KOPT-K1 (cell line): ENCODE results near the gene TMPRSS5.
"Not testable (repeated sequence)": the region's sequence is repeated elsewhere in the genome, so short reads cannot be mapped to it uniquely, and the experiment has no call there.

Experiments used
- H3K27ac ChIP-seq: fragments of 200-600 bp; sonication (generic); 2 replicates; pipeline ENCODE4 v1.5.1; 2016; ENCODE audit warnings: antibody characterized with exemption, mild to moderate bottlenecking, low read depth, low read length; ENCODE audit not compliant: poor library complexity, severe bottlenecking
- H3K36me3 ChIP-seq: fragments of 200-600 bp; sonication (generic); 2 replicates; pipeline ENCODE4 v1.5.1; 2017; ENCODE audit warnings: antibody characterized with exemption, mild to moderate bottlenecking, low read length, moderate library complexity; ENCODE audit not compliant: insufficient read depth
- H3K9me3 ChIP-seq: fragments of 200-600 bp; sonication (generic); 2 replicates; pipeline ENCODE4 v1.5.1; 2017; ENCODE audit warnings: antibody characterized with exemption, low read length, mild to moderate bottlenecking; ENCODE audit not compliant: insufficient read depth, poor library complexity, severe bottlenecking

TMPRSS5 gene

DNA sequence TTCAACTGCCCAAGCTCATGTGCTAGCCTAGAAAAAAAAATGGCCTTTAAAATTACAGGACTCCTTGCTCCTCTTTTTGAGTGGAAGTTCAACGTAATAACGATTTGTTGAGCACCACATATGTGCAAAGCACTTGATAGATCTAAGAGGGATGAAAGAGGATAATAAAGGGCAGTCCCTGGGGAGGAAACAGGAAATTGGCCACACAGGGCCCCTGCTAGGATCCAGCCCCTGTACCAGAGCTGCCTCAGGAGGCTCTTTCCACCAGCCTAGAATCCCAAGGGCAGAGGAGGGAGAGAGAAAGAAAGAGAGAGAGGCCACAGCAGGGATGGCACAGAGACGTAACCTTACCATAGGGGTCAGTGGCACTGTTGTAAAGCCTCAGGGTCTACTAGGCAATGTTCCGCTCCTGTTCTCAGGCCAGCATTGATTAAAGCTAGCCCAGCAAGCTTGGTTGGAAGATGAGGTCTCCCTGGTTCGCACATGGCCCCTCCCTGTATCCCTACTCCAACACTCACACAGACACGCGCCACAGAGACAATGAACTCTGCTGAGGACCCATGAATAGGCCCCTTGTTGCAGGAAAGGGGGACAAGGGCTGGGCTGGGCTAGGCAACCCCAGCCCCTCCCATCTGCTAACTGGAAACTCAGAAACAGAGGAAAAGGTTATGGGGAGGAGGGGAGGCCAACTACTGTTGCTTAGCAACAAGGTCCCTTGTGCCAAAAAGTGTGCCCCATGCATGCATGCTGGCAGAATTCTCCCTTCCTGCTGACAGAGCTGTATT lies at the start of gene TMPRSS5:
Gene TMPRSS5 (minus strand): TSS at position 438 of the 785 bp plus-strand sequence. CDS start 84 bp downstream, at position 354.
- Histone ChIP-seq H3K27ac (no peak within 1 kb of the TSS), H3K36me3 (no peaks in the 10 kb centered on the region), H3K9me3 (peaks cover 8% of the 10 kb centered on the region)

DNA sequence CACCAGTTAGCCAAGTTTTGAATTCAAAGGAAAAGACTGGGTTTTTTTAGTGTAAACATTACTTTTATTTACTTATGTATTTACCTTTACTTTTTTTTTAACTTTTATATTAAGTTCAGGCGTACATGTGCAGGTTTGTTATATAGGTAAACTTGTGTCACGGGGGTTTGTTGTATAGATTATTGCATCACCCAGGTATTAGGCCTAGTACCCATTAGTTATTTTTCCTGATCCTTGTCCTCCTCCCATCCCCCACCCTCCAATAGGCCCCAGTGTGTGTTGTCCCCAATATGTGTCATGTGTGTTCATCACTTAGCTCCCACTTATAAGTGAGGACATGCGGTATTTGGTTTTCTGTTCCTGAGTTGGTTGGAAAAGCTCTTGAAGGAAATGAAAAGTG lies 46.8 kb upstream of the TMPRSS5 start:
- no peaks in the 10 kb centered on the region for H3K9me3 ChIP-seq
- peaks cover 85% of the 10 kb centered on the region for H3K36me3 ChIP-seq
- H3K27ac ChIP-seq: no peak overlapping the region

DNA sequence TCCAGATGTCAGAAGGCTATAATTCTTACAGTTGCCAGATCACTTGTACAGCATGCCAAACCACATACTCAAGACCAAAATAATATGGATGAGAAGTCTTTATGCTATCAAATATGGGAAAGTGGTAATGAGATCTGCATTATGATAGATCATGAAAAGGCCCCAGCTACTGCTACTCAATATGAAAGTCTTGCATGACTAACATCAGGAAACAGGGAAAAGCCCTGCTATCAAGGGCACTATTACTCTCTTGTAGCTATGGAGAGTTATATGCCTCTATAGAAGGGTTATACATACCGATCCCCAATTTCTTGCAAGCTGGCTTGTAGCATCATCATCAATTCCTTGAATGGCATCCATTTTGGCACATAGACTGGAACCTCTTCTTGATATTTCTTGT lies 30.2 kb upstream of the TMPRSS5 start:
- Histone ChIP-seq H3K36me3 (peaks cover 100% of the 10 kb centered on the region), H3K9me3 (no peaks in the 10 kb centered on the region), H3K27ac (no peak overlapping the region)

DNA sequence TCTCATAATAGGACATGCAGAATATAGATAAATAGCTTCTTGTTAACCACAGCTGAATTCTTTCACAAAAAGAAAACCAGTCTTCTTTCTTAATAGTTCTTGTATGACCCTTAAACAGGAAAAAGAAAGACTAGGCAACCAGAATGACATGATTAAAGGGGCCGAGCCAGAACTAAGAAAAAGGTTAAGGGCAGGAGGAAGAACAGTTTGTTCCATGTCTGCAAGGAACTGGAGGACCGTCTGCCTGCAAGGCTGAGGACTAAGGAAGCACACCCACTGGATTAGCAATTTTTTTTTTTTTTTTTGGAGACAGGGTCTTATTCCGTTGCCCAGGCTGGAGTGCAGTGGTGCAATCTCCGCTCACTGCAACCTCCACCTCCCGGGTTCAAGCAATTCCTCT lies 26.0 kb upstream of the TMPRSS5 start:
- Histone ChIP-seq H3K36me3 (peaks cover 62% of the 10 kb centered on the region), H3K9me3 (no peaks in the 10 kb centered on the region), H3K27ac (no peak overlapping the region)

DNA sequence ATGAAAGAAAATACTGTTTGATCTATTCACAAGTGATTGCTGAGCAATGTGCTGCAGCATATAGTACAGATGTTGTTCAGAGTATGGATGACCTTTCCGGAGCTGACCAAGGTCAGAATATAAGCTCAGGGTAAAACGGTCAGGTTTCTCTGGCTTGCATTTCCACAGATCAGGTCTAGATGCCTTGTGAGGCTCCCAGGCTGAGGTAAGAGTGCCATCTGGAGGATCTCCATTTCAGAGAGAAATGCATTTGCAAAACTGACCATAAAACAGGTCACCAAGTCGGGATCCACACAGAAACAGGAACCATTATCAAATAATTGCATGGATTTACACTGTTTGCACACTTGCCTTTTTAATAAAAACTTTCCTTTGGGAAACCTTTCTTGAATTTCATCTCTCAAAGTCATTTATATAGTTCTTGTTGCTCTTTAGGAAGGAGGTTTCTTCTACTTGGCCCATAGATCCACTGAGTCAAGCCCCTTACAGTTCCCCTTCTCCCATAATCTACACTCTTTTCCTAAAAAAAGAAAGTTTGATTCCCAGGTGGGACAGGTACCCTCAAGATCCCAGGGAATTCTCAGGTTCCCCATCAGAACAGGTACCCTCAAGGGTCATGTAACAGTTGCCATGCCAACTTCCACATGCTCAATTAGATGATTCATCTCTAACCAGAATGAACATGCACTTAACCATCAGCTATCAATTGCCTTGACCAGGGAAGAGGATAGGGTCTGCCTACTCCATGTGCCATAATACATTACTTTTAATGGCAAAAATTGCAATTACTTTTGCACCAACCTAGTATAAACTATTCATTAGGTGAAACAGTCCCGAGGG lies 25.0 kb upstream of the TMPRSS5 start:
- Histone ChIP-seq H3K27ac (no peak overlapping the region), H3K9me3 (no peaks in the 10 kb centered on the region), H3K36me3 (peaks cover 52% of the 10 kb centered on the region)

DNA sequence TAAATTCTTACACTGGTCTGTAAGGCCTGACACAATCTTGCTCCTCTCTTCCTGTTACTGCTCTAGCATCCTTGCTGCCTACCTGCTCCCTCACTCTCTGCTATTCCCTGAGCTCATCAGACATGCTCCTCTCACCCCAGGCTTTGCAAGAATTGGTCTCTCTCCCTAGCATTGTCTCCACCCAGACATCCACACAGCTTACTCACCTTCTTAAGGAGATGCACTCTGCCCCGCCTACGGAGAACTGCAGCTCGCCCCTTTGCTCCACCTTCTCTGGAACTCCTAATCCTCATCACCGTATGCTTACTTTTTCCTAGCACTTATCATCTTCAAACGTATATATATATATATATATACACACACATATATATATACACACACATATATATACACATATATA lies 23.3 kb upstream of the TMPRSS5 start:
- Histone ChIP-seq H3K9me3 (no peaks in the 10 kb centered on the region), H3K27ac (no peak overlapping the region)

DNA sequence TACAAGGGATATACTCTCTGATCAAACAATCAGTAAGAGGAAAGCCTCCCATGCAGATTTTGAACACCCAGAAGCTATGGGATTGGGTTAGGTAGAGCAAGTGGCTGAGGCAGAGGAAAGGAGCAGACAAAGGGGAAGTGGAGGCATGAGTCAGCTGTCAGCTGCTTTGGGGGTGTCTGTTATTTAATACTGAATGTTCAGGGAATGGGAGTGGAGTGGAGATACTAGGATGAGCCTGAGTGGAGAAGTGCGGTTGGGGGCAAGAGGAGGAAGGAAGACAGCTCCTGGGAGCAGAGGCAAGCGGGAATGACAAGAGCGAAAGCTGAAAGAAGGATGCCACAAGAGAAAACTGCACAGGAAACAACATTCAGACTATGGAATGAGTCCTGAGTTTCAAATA lies 22.7 kb upstream of the TMPRSS5 start:
- Histone ChIP-seq H3K36me3 (peaks cover 29% of the 10 kb centered on the region), H3K9me3 (no peaks in the 10 kb centered on the region), H3K27ac (no peak overlapping the region)

More for the DNA sequence above, 23.3 kb upstream of the TMPRSS5 start:
- H3K36me3 ChIP-seq: peaks cover 35% of the 10 kb centered on the region

DNA sequence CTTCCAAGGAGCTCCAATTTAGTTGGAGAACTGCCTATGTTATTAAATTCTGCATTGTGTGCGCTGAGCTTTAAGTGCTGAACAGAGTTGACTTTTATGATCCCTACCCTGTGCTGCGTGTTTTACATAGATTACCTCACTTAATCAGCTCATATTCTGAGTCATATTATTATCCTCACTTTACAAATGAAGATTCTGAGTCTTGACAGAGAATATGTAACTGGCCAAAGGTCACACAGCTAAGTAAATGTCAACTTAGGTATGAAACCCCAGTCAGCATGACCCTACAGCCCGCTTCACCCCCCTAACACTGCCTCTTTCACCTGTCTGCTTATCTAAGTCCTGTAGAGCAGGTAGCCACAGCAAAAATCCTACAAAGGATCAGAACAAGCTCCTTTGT lies 19.8 kb upstream of the TMPRSS5 start:
- Histone ChIP-seq H3K9me3 (no peaks in the 10 kb centered on the region), H3K36me3 (no peaks in the 10 kb centered on the region), H3K27ac (no peak overlapping the region)

DNA sequence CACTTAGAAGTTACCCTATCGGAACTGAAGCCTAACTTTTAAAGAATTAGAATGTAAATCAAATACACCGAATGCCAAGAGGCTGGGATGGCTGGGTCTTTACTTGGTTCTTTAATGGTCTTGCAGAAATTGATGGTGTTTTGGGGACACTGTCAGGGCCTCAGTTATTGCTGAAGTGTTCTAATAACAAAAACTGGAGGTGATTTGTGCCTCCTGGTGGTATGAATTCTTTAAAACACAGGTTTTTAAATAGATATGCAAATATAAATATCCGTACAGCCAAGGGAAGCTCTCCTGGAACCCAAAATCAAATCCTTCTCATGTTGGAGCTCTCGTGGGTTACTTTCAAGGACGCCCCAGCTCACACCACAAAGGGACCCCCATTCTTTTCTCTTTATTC lies 19.3 kb upstream of the TMPRSS5 start:
- H3K9me3 ChIP-seq: no peaks in the 10 kb centered on the region
- no peak overlapping the region for H3K27ac ChIP-seq
- H3K36me3 ChIP-seq: no peaks in the 10 kb centered on the region

DNA sequence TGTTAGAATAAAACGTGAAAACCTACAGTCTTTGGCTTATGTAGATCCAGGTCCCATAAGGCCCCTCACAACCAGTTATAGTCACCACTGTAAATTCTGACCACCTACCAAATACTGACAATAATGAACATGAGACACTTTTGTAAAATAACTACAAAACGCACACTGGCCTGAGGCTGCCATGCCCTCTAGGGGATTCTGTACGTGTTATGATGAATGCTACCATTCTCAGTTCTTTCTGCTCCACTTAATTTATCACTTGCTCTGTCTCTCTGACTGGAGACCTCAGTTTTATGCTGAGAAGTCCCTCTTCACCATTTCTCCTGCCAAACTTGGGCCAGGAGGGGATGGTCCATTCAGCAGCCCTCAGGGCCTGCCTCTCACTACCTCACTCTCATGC lies 18.7 kb upstream of the TMPRSS5 start:
- H3K36me3 ChIP-seq: no peaks in the 10 kb centered on the region
- H3K9me3 ChIP-seq: no peaks in the 10 kb centered on the region
- no peak overlapping the region for H3K27ac ChIP-seq

DNA sequence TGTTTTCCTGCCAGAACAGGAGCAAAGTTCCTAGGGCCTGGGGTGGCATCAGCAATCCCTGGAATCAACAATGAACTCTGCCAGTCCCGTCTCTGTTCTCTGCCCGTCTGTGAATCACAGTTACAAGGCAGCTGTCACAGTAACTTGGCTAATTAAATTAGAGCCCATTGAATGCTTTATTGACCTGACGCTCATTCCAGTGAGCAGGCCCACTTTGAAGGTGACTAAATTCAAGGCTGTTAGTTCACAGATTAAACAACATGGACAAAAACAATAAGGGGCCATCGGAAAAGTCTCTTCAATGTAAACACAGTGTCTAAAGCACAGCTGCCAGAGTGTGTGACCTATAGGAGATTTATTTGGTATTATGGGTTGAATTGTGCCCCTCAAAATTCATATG lies 17.7 kb upstream of the TMPRSS5 start:
- no peaks in the 10 kb centered on the region for H3K36me3 ChIP-seq
- H3K9me3 ChIP-seq: no peaks in the 10 kb centered on the region
- H3K27ac ChIP-seq: no peak overlapping the region

DNA sequence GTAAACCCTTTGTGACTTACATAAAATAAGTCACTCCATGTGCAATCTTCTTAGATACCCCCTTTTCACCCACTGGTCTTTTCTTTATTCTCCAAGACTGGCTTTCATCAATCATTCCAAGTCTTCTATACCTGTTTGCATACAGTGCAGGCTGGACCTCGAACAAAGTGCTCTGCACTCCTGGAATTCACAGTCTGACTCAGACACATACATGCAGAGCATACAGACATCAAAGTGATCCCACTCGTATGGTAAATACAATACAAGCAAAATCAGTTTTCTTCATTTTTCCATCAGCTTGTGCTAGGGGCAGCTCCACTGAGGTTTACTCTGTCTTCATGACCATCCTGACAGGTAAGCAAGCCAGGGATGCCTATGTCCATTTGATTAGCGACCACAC lies 16.8 kb upstream of the TMPRSS5 start:
- Histone ChIP-seq H3K27ac (no peak overlapping the region), H3K36me3 (no peaks in the 10 kb centered on the region), H3K9me3 (no peaks in the 10 kb centered on the region)

DNA sequence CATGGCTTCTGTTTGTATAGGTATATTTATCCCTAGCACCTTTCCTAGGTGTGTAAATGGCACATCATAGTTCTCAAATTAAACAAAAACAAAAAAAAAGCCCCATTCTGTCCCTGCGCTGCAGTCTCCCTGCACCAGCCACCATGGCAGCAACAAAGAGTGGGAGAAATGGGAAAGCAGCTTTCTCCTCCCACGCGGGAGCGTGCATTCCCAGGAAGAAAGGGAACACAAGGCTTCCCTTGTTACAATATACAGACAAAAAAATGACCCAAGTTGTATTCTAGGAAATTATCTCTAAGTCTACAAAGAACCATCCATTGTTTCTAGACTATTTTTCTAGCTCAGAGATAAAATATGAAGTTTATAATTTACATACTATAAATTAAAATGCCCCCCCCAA lies 16.1 kb upstream of the TMPRSS5 start:
- H3K36me3 ChIP-seq: no peaks in the 10 kb centered on the region
- H3K27ac ChIP-seq: no peak overlapping the region
- no peaks in the 10 kb centered on the region for H3K9me3 ChIP-seq

DNA sequence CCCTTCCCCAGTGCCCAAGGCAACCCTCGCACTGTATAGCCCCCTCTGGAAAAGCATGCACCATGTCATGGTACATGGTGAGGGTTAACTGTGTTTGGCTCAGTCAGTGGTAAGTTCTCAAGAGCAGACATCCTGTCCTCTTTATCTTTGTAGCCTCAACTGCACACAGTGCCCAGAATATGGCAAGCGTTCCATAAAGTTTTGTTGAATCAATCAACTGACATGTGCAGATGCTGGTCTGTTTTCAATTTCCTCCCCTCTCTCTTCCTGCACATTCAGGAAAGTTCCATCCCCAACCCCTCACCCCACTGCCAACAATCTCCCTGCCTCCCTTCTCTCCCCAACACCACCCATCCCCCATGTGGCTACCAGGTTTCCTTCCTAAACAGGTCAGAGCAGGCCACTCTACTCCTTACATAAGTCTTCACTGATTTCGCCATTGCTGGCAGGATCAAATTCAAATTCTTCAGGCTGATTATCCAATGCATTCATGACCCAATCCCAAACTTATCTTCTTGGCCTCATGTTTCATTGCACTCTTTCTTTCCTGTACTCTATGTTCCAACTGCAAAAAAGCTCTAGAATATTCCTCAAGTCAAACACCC lies 15.5 kb upstream of the TMPRSS5 start:
- Histone ChIP-seq H3K36me3 (no peaks in the 10 kb centered on the region), H3K27ac (no peak overlapping the region), H3K9me3 (no peaks in the 10 kb centered on the region)

DNA sequence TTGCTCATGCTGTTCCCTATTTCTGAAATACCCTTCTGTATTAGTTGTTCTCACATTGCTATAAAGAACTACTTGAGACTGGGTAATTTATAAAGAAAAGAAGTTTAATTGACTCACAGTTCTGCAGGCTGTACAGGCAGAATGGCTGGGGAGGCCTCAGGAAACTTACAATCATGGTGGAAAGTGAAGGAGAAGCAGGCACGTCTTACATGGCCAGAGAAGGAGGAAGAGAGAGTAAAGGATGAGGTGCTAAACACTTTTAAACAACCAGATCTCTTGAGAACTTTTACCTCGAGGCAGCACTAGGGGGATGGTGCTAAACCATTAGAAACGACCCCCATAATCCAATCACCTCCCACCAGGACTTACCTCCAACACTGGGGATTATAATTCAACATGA lies 14.4 kb upstream of the TMPRSS5 start:
- H3K27ac ChIP-seq, H3K9me3 ChIP-seq, H3K36me3 ChIP-seq: not testable (repeated sequence)
